ENCODE data around the gene SEZ6L.

SEZ6L gene

DNA sequence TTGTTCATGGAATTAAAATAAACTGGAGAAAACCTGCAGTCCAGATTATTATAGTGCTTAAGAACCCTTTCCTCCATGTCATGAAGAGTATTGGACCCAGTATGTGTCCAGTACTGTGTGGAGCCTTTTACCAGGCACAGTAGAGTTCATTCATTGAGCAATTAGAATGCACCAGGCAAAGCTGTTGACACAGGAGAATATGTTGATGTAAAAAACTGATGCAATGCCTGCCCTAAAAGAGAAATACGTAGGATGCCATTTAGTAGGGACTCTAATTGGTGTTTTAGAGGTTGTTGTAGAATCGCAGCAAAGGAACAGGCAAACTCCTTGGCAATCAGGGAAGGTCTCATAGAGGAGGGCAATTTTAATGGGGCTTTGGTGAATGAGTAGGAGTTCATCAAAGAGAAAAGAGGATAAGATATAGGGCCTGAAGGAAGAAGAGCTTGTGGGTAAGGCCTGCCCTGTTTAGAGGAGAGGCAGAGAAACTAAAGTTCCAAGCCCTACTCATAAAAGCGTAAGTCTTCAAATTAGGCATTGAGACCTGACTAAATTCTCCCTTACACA, 126.4 kb downstream of the SEZ6L start:
- Histone ChIP-seq H3K27ac (no peak overlapping the region), H3K4me3 (no peak overlapping the region), H3K9me3 (no peaks in the 10 kb centered on the region), H3K4me1 (no peaks in the 10 kb centered on the region), H3K36me3 (no peaks in the 10 kb centered on the region), H3K27me3 (peaks cover 0 to 4% of the 10 kb centered on the region in 2 donors)
- DNase-seq = no peak
- intact Hi-C loops (cut with DNase I; ENCODE audit: low total_unique reads) = no loop called here
- TF ChIP-seq CTCF (IDR thresholded peaks at IDR 0.05) = no peak

- Histone ChIP-seq H3K27ac (no peak overlapping the region), H3K9me3 (no peaks in the 10 kb centered on the region), H3K4me1 (no peaks in the 10 kb centered on the region), H3K27me3 (peaks cover 0 to 19% of the 10 kb centered on the region in 2 donors), H3K4me3 (no peak overlapping the region), H3K36me3 (no peaks in the 10 kb centered on the region)
- no peak for DNase-seq
- intact Hi-C loops (cut with DNase I; ENCODE audit: low total_unique reads) = no loop called here
- TF ChIP-seq CTCF (IDR thresholded peaks at IDR 0.05) = no peak
These were observed 129.5 kb downstream of the SEZ6L start for GRCh38 chr22:26298605-26299310.

DNA sequence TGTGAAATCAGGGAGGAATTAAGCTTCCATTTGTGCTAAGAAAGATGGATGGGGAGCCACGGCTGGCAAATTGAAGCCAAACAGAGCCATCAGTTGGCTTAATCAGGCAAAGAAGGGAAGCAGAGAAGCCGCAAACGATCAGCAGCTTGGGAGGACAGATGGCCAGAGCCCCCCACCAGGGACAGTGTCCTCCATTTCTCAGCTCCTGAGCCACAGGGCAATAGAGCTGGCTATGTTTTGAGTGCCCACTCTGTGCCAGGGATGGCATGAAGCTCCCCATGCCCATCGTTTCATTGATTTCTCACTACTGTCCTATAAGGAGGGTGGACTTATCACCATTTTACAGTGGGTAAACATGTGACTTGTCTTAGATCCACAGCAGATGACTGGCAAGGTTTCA, 133.5 kb downstream of the SEZ6L start:
- intact Hi-C loops (cut with DNase I; ENCODE audit: low total_unique reads) = no loop called here
- no peaks in the 10 kb centered on the region for H3K4me1 ChIP-seq
- H3K36me3 ChIP-seq = no peaks in the 10 kb centered on the region
- peaks cover 0 to 26% of the 10 kb centered on the region in 2 donors for H3K27me3 ChIP-seq
- DNase-seq = no peak
- H3K9me3 ChIP-seq = no peaks in the 10 kb centered on the region
- TF ChIP-seq CTCF (IDR thresholded peaks at IDR 0.05) = no peak
- no peak overlapping the region for H3K4me3 ChIP-seq
- H3K27ac ChIP-seq = no peak overlapping the region

DNA sequence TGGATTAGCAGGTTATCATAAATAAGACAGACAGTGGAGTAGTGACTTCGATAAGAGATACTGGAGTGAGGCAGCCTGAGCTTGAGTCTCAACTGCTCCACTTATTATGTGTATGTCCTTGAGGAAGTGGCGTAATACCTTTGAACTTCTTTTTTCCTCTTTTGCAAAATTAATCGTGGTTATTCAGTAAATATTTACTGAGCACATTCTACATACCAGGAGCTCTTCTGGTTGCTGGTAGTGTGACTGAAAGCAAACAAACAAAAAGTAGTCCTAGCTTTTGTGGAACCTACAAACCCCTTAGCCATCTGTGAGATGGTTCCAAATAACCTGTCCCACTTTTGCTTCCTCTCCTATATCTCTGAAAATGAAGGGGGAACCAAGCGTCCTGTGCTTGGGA, 134.2 kb downstream of the SEZ6L start:
- Histone ChIP-seq H3K9me3 (no peaks in the 10 kb centered on the region), H3K4me1 (no peaks in the 10 kb centered on the region), H3K36me3 (no peaks in the 10 kb centered on the region), H3K27ac (no peak overlapping the region), H3K4me3 (no peak overlapping the region), H3K27me3 (peaks cover 0 to 31% of the 10 kb centered on the region in 2 donors)
- TF ChIP-seq CTCF (IDR thresholded peaks at IDR 0.05) = no peak
- intact Hi-C loops (cut with DNase I; ENCODE audit: low total_unique reads) = no loop called here
- DNase-seq = no peak

GRCh38 chr22:26304730-26305129, 135.5 kb downstream of the SEZ6L start:
- Histone ChIP-seq H3K27ac (no peak overlapping the region), H3K4me3 (no peak overlapping the region), H3K36me3 (no peaks in the 10 kb centered on the region), H3K4me1 (no peaks in the 10 kb centered on the region), H3K9me3 (no peaks in the 10 kb centered on the region), H3K27me3 (peaks cover 0 to 38% of the 10 kb centered on the region in 2 donors)
- TF ChIP-seq CTCF (IDR thresholded peaks at IDR 0.05) = no peak
- no peak for DNase-seq
- intact Hi-C loops (cut with DNase I; ENCODE audit: low total_unique reads) = no loop called here
